GM12891 (cell line): Measurements from ENCODE around the gene MEI4.

ENCODE experiments used
- POLR2A ChIP-seq: IDR thresholded peaks from 2 replicates; pipeline ENCODE4 v1.6.1; 2011; ENCODE audit warnings: low read depth, low read length, control low read depth
- POLR2AphosphoS5 ChIP-seq: IDR thresholded peaks from 2 replicates; pipeline ENCODE4 v1.6.1; 2011; ENCODE audit warnings: low read depth, low read length, control low read depth
- SPI1 ChIP-seq: IDR thresholded peaks from 2 replicates; pipeline ENCODE4 v1.6.1; 2011; ENCODE audit warnings: low read depth, low read length, control low read depth
- TAF1 ChIP-seq: IDR thresholded peaks from 2 replicates; pipeline ENCODE4 v1.6.1; 2011; ENCODE audit warnings: low read depth, low read length, control low read depth

- TF ChIP-seq POLR2A, result no peak
- TF ChIP-seq POLR2AphosphoS5, result no peak
- no peak for TF ChIP-seq TAF1
- no peak for TF ChIP-seq SPI1
These were observed 32.5 kb upstream of the MEI4 start for GRCh38 chr6:77620278-77620882.
